A549 (cell line): ENCODE results near the gene YBEY. TPM values are rescaled to one million over a fixed set of nuclear protein-coding genes. Genes with fewer than 3 reads are reported as not detected.

Source experiments
- ATAC-seq, 2 experiments: fragments of 200-7000 bp in 1 of 2; fragments of >200 bp in 1 of 2; cut with Nextera tagmentation in 1 of 2; cut with Tn5 transposase in 1 of 2; 3 replicates each; pipeline versions ENCODE4 v1.8.0 to v1.9.1; 2018 to 2020; ENCODE audit warnings: mild to moderate bottlenecking in 1 of 2, moderate library complexity in 1 of 2
- CTCF ChIA-PET: fragments of 300-600 bp; sonication (Branson Sonifier 250); formaldehyde crosslinking; extraction: SDS; loops from one replicate; lab custom pipeline; 2021; ENCODE audit warnings: antibody characterized with exemption, inconsistent platforms; lab: Yijun Ruan, JAX
- POLR2A ChIA-PET: fragments of 350-600 bp; formaldehyde crosslinking; extraction: SDS; loops from one replicate; lab custom pipeline; 2021; ENCODE audit warnings: antibody characterized with exemption, inconsistent platforms; lab: Yijun Ruan, JAX
- DNase-seq, 2 experiments: peaks; one replicate each; pipeline versions ENCODE4 v3.0.0 to v3.0.0-alpha.2; 2011 to 2016; ENCODE audit warnings: low read depth in 1 of 2, low spot score in 1 of 2
- FAIRE-seq: peaks from 2 replicates; lab custom pipeline; 2011; peaks lifted over from hg19 to GRCh38; lab: Jason Lieb, UNC
- H3K27ac ChIP-seq, 2 experiments: fragments of >200 bp; sonication (Bioruptor Twin); formaldehyde crosslinking; 3 replicates each; pipeline ENCODE4 v1.5.1; 2016 to 2017
- H3K4me1 ChIP-seq: fragments of >200 bp; sonication (Bioruptor Twin); formaldehyde crosslinking; 3 replicates; pipeline ENCODE4 v1.6.1; 2016
- H3K4me2 ChIP-seq: fragments of >200 bp; sonication (Bioruptor Twin); formaldehyde crosslinking; 3 replicates; pipeline ENCODE4 v1.6.1; 2016
- H3K4me3 ChIP-seq: fragments of >200 bp; sonication (Bioruptor Twin); formaldehyde crosslinking; 3 replicates; pipeline ENCODE4 v1.5.1; 2016
- H3K9me3 ChIP-seq: fragments of >200 bp; sonication (Bioruptor Twin); formaldehyde crosslinking; 3 replicates; pipeline ENCODE4 v1.6.1; 2016
- ATOH8 ChIP-seq: fragments of 250-450 bp; sonication (Bioruptor Pico); IDR thresholded peaks from 2 replicates; pipeline ENCODE4 v1.5.0; 2020; ENCODE audit warnings: low read depth, mild to moderate bottlenecking, moderate library complexity
- BHLHE40 ChIP-seq: IDR thresholded peaks from 2 replicates; pipeline ENCODE4 v1.6.1; 2012; ENCODE audit warnings: low read depth, low read length, inconsistent platforms
- CHD4 ChIP-seq: fragments of 200-600 bp; sonication (generic); IDR thresholded peaks from 2 replicates; pipeline ENCODE4 v1.6.1; 2016; ENCODE audit warnings: antibody characterized with exemption, mild to moderate bottlenecking, borderline replicate concordance
- EHF ChIP-seq: fragments of 250-450 bp; sonication (Bioruptor Pico); IDR thresholded peaks from 2 replicates; pipeline ENCODE4 v1.5.0; 2020; ENCODE audit warnings: mild to moderate bottlenecking
- EHMT2 ChIP-seq: fragments of 200-600 bp; sonication (generic); IDR thresholded peaks from 2 replicates; pipeline ENCODE4 v1.6.1; 2016; ENCODE audit warnings: antibody characterized with exemption, low read depth, mild to moderate bottlenecking, moderate library complexity
- ELK1 ChIP-seq: fragments of 150-350 bp; IDR thresholded peaks from 2 replicates; pipeline ENCODE4 v1.6.1; 2014; ENCODE audit warnings: low read depth, mild to moderate bottlenecking, low read length
- EP300 ChIP-seq, 2 experiments: fragments of >200 bp; sonication (Bioruptor Twin); formaldehyde crosslinking; IDR thresholded peaks; 2 replicates in 1 of 2; 3 replicates in 1 of 2; pipeline ENCODE4 v1.6.1; 2016 to 2017
- ESRRA ChIP-seq: fragments of 150-350 bp; IDR thresholded peaks from 2 replicates; pipeline ENCODE4 v1.6.1; 2014; ENCODE audit warnings: mild to moderate bottlenecking, low read length, borderline replicate concordance
- FOSB ChIP-seq: fragments of 250-450 bp; sonication (Bioruptor Pico); IDR thresholded peaks from 2 replicates; pipeline ENCODE4 v1.5.0; 2020; ENCODE audit warnings: mild to moderate bottlenecking, moderate library complexity
- FOSL2 ChIP-seq, 2 experiments: fragments of 450-650 bp in 1 of 2; fragments of >200 bp in 1 of 2; sonication (Bioruptor Twin) in 1 of 2; formaldehyde crosslinking; IDR thresholded peaks; 2 replicates each; pipeline versions ENCODE4 v1.5.0 to v1.6.1; 2016 to 2020; ENCODE audit warnings: mild to moderate bottlenecking in 1 of 2, moderate library complexity in 1 of 2
- FOXS1 ChIP-seq: fragments of 250-450 bp; sonication (Bioruptor Pico); IDR thresholded peaks from 2 replicates; pipeline ENCODE4 v1.5.0; 2020; ENCODE audit warnings: mild to moderate bottlenecking, moderate library complexity
- HDAC2 ChIP-seq: fragments of 200-600 bp; sonication (generic); IDR thresholded peaks from 2 replicates; pipeline ENCODE4 v1.6.1; 2016
- HES2 ChIP-seq: fragments of >200 bp; sonication (Bioruptor Twin); formaldehyde crosslinking; IDR thresholded peaks from 2 replicates; pipeline ENCODE4 v1.6.1; 2016
- HOXA7 ChIP-seq: fragments of 250-450 bp; sonication (Bioruptor Pico); IDR thresholded peaks from 2 replicates; pipeline ENCODE4 v1.5.0; 2020; ENCODE audit warnings: mild to moderate bottlenecking, moderate library complexity
- HOXB13 ChIP-seq: fragments of 250-450 bp; sonication (Bioruptor Pico); IDR thresholded peaks from 2 replicates; pipeline ENCODE4 v1.5.0; 2020; ENCODE audit warnings: low read depth, mild to moderate bottlenecking, moderate library complexity
- JUN ChIP-seq, 2 experiments: fragments of >200 bp; sonication (Bioruptor Twin); formaldehyde crosslinking; IDR thresholded peaks; 2 replicates in 1 of 2; 3 replicates in 1 of 2; pipeline ENCODE4 v1.6.1; 2016 to 2017
- JUNB ChIP-seq: fragments of >200 bp; sonication (Bioruptor Twin); formaldehyde crosslinking; IDR thresholded peaks from 2 replicates; pipeline ENCODE4 v1.6.1; 2016
- KDM1A ChIP-seq: fragments of 200-600 bp; sonication (generic); IDR thresholded peaks from 2 replicates; pipeline ENCODE4 v1.6.1; 2016; ENCODE audit warnings: low read depth, mild to moderate bottlenecking
- MAFK ChIP-seq: fragments of 450-650 bp; IDR thresholded peaks from 2 replicates; pipeline ENCODE4 v1.6.1; 2014; ENCODE audit not compliant: partially characterized antibody
- NFE2L2 ChIP-seq: fragments of 150-350 bp; conservative IDR thresholded peaks from 2 replicates; pipeline ENCODE4 v1.6.1; 2014; ENCODE audit warnings: low read length
- NPAS2 ChIP-seq: fragments of 250-450 bp; sonication (Bioruptor Pico); IDR thresholded peaks from 2 replicates; pipeline ENCODE4 v1.8.0; 2022; ENCODE audit warnings: mild to moderate bottlenecking, moderate library complexity, borderline replicate concordance
- POLR2A ChIP-seq: IDR thresholded peaks from 2 replicates; pipeline ENCODE4 v1.6.1; 2012; ENCODE audit warnings: mild to moderate bottlenecking, low read length
- POLR2AphosphoS2 ChIP-seq: conservative IDR thresholded peaks from 2 replicates; pipeline ENCODE4 v1.6.1; 2012; ENCODE audit warnings: low read length, improper control_type of control experiment, inconsistent platforms
- RARB ChIP-seq: fragments of 250-450 bp; sonication (Bioruptor Pico); IDR thresholded peaks from 2 replicates; pipeline ENCODE4 v1.8.0; 2021; ENCODE audit warnings: mild to moderate bottlenecking, moderate library complexity
- RFX5 ChIP-seq: fragments of 450-650 bp; IDR thresholded peaks from 2 replicates; pipeline ENCODE4 v1.7.1; 2014; ENCODE audit warnings: antibody characterized with exemption, mild to moderate bottlenecking, moderate library complexity
- SREBF2 ChIP-seq: fragments of 450-650 bp; IDR thresholded peaks from 2 replicates; pipeline ENCODE4 v1.6.1; 2014; ENCODE audit warnings: mild to moderate bottlenecking, moderate library complexity
- ZC3H11A ChIP-seq: fragments of 450-650 bp; IDR thresholded peaks from 2 replicates; pipeline ENCODE4 v1.6.1; 2014; ENCODE audit warnings: antibody characterized with exemption, mild to moderate bottlenecking
- WGBS: methylation state at CpG from one replicate; pipeline ENCODE4 v1.1.6; 2017; ENCODE audit errors: missing lambda C conversion rate; 5-methylcytosine and 5-hydroxymethylcytosine counted together
- polyA plus RNA-seq, 4 experiments: library from polyadenylated mRNA; depleted of rRNA in 3 of 4; stranded (reverse); fragments of >200 nt; fragmentation: RNase III in 1 of 4; extraction: RNeasy Plus Mini Kit Qiagen cat#74134 plus additional on column Dnase treatment in 1 of 4; gene quantifications; 2 replicates in 3 of 4; 3 replicates in 1 of 4; pipeline ENCODE4 v1.2.3, GENCODE V29; 2011 to 2017

Gene YBEY
- polyA plus RNA-seq, 2 of the 4 experiments (the other 2 are of a cell fraction) = 31.8 to 45.4 TPM

DNA sequence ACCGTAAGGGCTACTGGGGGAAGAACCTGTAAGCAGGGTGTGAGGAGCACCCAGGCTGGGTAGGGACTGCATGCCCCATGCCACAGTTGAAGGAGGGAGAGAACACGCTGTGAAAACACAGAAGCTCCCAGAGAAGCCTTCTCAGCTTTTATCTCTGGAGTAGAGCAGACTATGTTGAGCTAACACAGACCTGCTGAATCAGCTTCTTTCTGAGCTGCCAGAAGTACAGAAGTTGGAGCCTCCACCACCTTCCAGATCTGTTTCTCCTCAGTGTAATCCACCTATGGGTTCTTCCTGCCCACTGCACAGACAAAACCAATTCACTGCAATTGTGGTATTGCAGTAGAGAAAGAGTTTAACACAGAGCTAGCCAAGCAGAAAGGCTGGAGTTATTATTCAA, 5.4 kb downstream of the YBEY start:
- Histone ChIP-seq H3K9me3 (no peaks in the 10 kb centered on the region), H3K27ac (no peak overlapping the region), H3K4me3 (no peak overlapping the region), H3K4me2 (no peak overlapping the region), H3K4me1 (no peaks in the 10 kb centered on the region)
- no peak for DNase-seq
- no peak for ATAC-seq
- ChIA-PET CTCF (no interaction called here), POLR2A (no interaction called here)
- no peak for FAIRE-seq
- WGBS = 97% methylated on average over 2 of the region's 2 CpGs
- peak; percentile 74 for TF ChIP-seq MAFK
- TF ChIP-seq FOXS1 = no peak
- TF ChIP-seq RARB (CRISPR knock-in tag) = no peak

- no peak overlapping the region for H3K4me2 ChIP-seq
- ATAC-seq (peak; percentile 39 to 44; a peak in 3 of 6 replicates), FAIRE-seq (no peak), DNase-seq (no peak)
- H3K9me3 ChIP-seq = no peaks in the 10 kb centered on the region
- no peak overlapping the region; a peak in 1 of 6 replicates for H3K27ac ChIP-seq
- H3K4me1 ChIP-seq = no peaks in the 10 kb centered on the region
- TF ChIP-seq RARB (CRISPR knock-in tag) = no peak
- no peak for TF ChIP-seq FOSB (CRISPR knock-in tag)
- no peak for TF ChIP-seq CHD4
- TF ChIP-seq KDM1A = no peak
- TF ChIP-seq EHF (CRISPR knock-in tag) = no peak
- no peak for TF ChIP-seq EHMT2
- TF ChIP-seq JUNB = no peak
- TF ChIP-seq FOSL2 (IDR thresholded peaks at IDR 0.05) = no peak
- TF ChIP-seq FOSL2 (CRISPR knock-in tag; IDR thresholded peaks at IDR 0.05) = no peak
- TF ChIP-seq JUN (IDR thresholded peaks at IDR 0.05) = no peak
- CTCF ChIA-PET = no interaction called here
- POLR2A ChIA-PET = no interaction called here
- 76% methylated on average over 8 of the region's 10 CpGs for WGBS
- H3K4me3 ChIP-seq = no peak overlapping the region
Observed at GRCh38 chr21:46294647-46295176, 8.6 kb downstream of the YBEY start.

- DNase-seq (no peak), FAIRE-seq (no peak), ATAC-seq (peak; percentile 34 to 53; a peak in 3 of 6 replicates)
- H3K4me3 ChIP-seq = no peak overlapping the region
- no peak overlapping the region; a peak in 1 of 6 replicates for H3K27ac ChIP-seq
- TF ChIP-seq ESRRA (no peak), HES2 (no peak), NFE2L2 (no peak), EP300 (IDR thresholded peaks at IDR 0.05) (no peak), POLR2AphosphoS2 (no peak), JUNB (no peak), RFX5 (no peak), ATOH8 (CRISPR knock-in tag) (no peak), HOXB13 (CRISPR knock-in tag) (no peak), FOXS1 (no peak), ZC3H11A (no peak), SREBF2 (no peak), HOXA7 (CRISPR knock-in tag) (no peak), HDAC2 (no peak), NPAS2 (CRISPR knock-in tag) (no peak), POLR2A (no peak), FOSB (CRISPR knock-in tag) (no peak), BHLHE40 (no peak), ELK1 (no peak), EHMT2 (no peak)
- no peak overlapping the region for H3K4me2 ChIP-seq
- H3K9me3 ChIP-seq = no peaks in the 10 kb centered on the region
- ChIA-PET CTCF (no interaction called here), POLR2A (no interaction called here)
- H3K4me1 ChIP-seq = no peaks in the 10 kb centered on the region
- 88% methylated on average over 7 of the region's 9 CpGs for WGBS
Observed at GRCh38 chr21:46295177-46295770, 9.1 kb downstream of the YBEY start.
